Osteoblast (primary cell): ENCODE measurements around the gene CYP46A1. TPM values are rescaled to one million over a fixed set of nuclear protein-coding genes. Genes with fewer than 3 reads are reported as not detected.

Experiments used
- DNase-seq: peaks from one replicate; pipeline ENCODE4 v3.0.0; 2011; ENCODE audit warnings: low spot score, mixed read lengths; ENCODE audit not compliant: insufficient read length; ENCODE audit errors: missing footprints
- H2AFZ ChIP-seq: 2 replicates; pipeline ENCODE4 v1.6.0; 2011; ENCODE audit warnings: mild to moderate bottlenecking, low read length
- H3K27ac ChIP-seq: 2 replicates; pipeline ENCODE4 v1.5.1; 2011; ENCODE audit warnings: mild to moderate bottlenecking, low read depth, low read length, moderate library complexity
- H3K27me3 ChIP-seq: 2 replicates; pipeline ENCODE4 v1.6.0; 2012; ENCODE audit warnings: mild to moderate bottlenecking, control low read depth, inconsistent platforms, low read length, moderate library complexity; ENCODE audit not compliant: insufficient read depth
- H3K36me3 ChIP-seq: 2 replicates; pipeline ENCODE4 v1.5.1; 2011; ENCODE audit warnings: mild to moderate bottlenecking, low read length, control low read depth, moderate library complexity; ENCODE audit not compliant: insufficient read depth
- H3K4me1 ChIP-seq: 2 replicates; pipeline ENCODE4 v1.5.1; 2011; ENCODE audit warnings: mild to moderate bottlenecking, low read length, control low read depth, moderate library complexity; ENCODE audit not compliant: insufficient read depth
- H3K4me2 ChIP-seq: 2 replicates; pipeline ENCODE4 v1.6.0; 2011; ENCODE audit warnings: mild to moderate bottlenecking, low read length; ENCODE audit not compliant: insufficient read depth
- H3K4me3 ChIP-seq: fragments of 200-600 bp; sonication (generic); 3 replicates; pipeline ENCODE4 v1.5.1; 2012; ENCODE audit warnings: mild to moderate bottlenecking, low read length, inconsistent platforms; ENCODE audit not compliant: insufficient read depth
- H3K79me2 ChIP-seq: 2 replicates; pipeline ENCODE4 v1.6.0; 2012; ENCODE audit warnings: mild to moderate bottlenecking, low read length, control low read depth, inconsistent platforms; ENCODE audit not compliant: insufficient read depth
- H3K9me3 ChIP-seq: 2 replicates; pipeline ENCODE4 v1.5.1; 2011; ENCODE audit warnings: low read depth, low read length, control low read depth
- H4K20me1 ChIP-seq: 2 replicates; pipeline ENCODE4 v1.6.0; 2012; ENCODE audit warnings: mild to moderate bottlenecking, low read length, control low read depth; ENCODE audit not compliant: insufficient read depth
- total RNA-seq: library from RNA; depleted of rRNA; stranded (reverse); fragments of >200 nt; gene quantifications from 2 replicates; pipeline ENCODE4 v1.2.3, GENCODE V29; 2012
- TF ChIP-seq, protein P1 (sequence below): IDR thresholded peaks from 2 replicates; pipeline ENCODE4 v1.5.1; 2011; ENCODE audit warnings: mild to moderate bottlenecking, low read depth, low read length, moderate library complexity; ENCODE audit errors: extremely low read depth

The CYP46A1 gene
- total RNA-seq, 1 donor, result 0.36 TPM

- Histone ChIP-seq H3K4me3 (no peak overlapping the region), H3K36me3 (no peaks in the 10 kb centered on the region), H3K79me2 (no peaks in the 10 kb centered on the region), H3K4me2 (no peak overlapping the region), H2AFZ (no peak overlapping the region), H3K4me1 (no peaks in the 10 kb centered on the region), H4K20me1 (no peaks in the 10 kb centered on the region), H3K27ac (no peak overlapping the region), H3K9me3 (peaks cover 8% of the 10 kb centered on the region), H3K27me3 (peaks cover 7% of the 10 kb centered on the region)
- TF ChIP-seq, protein P1, sequence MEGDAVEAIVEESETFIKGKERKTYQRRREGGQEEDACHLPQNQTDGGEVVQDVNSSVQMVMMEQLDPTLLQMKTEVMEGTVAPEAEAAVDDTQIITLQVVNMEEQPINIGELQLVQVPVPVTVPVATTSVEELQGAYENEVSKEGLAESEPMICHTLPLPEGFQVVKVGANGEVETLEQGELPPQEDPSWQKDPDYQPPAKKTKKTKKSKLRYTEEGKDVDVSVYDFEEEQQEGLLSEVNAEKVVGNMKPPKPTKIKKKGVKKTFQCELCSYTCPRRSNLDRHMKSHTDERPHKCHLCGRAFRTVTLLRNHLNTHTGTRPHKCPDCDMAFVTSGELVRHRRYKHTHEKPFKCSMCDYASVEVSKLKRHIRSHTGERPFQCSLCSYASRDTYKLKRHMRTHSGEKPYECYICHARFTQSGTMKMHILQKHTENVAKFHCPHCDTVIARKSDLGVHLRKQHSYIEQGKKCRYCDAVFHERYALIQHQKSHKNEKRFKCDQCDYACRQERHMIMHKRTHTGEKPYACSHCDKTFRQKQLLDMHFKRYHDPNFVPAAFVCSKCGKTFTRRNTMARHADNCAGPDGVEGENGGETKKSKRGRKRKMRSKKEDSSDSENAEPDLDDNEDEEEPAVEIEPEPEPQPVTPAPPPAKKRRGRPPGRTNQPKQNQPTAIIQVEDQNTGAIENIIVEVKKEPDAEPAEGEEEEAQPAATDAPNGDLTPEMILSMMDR, result no peak
- DNase-seq, result no peak
These were observed 23.3 kb downstream of the CYP46A1 start for GRCh38 chr14:99707420-99707819.

DNA sequence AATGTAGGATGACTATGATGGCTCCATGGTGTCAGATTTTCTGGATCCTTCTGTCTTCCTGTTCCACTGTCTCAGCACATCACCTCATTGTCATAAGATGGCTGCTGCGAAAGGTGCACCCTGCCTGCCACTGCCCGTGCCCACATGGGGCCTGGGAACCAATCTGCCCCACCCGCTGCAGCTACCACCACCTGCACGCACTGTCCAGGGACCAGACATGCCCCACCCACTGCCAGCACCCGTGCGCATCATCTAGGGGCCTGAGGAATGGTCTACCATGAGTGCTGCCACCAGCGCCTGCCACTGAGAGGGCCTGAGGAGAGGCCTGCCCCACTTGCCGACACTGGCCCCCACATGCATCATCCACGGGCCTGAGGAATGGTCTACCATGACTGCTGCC lies 23.8 kb downstream of the CYP46A1 start:
- Histone ChIP-seq H3K4me1 (no peaks in the 10 kb centered on the region), H3K27me3 (peaks cover 7% of the 10 kb centered on the region), H2AFZ (no peak overlapping the region), H3K79me2 (no peaks in the 10 kb centered on the region), H3K4me2 (no peak overlapping the region), H4K20me1 (no peaks in the 10 kb centered on the region), H3K9me3 (peaks cover 8% of the 10 kb centered on the region), H3K36me3 (no peaks in the 10 kb centered on the region), H3K4me3 (no peak overlapping the region), H3K27ac (no peak overlapping the region)
- no peak for DNase-seq
- TF ChIP-seq, protein P1, result no peak

DNA sequence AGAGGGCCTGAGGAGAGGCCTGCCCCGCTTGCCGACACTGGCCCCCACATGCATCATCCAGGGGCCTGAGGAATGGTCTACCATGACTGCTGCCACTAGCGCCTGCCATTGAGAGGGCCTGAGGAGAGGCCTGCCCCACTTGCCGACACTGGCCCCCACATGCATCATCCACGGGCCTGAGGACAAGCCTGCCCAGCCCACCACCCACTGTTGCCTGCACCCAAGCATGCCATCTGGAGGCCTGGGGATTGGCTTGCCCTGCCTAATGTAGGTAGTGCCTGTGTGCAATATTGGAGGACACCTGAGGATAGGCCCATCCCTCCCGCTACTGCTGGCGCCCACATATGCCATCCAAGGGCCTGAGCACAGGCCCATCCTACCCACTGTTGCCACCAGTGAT lies 24.4 kb downstream of the CYP46A1 start:
- Histone ChIP-seq H3K79me2 (no peaks in the 10 kb centered on the region), H3K4me2 (no peak overlapping the region), H3K4me3 (no peak overlapping the region), H3K9me3 (peaks cover 4% of the 10 kb centered on the region), H3K4me1 (no peaks in the 10 kb centered on the region), H3K36me3 (no peaks in the 10 kb centered on the region), H3K27ac (no peak overlapping the region), H3K27me3 (peaks cover 7% of the 10 kb centered on the region), H2AFZ (no peak overlapping the region), H4K20me1 (no peaks in the 10 kb centered on the region)
- DNase-seq, result no peak
- TF ChIP-seq, protein P1, result no peak

DNA sequence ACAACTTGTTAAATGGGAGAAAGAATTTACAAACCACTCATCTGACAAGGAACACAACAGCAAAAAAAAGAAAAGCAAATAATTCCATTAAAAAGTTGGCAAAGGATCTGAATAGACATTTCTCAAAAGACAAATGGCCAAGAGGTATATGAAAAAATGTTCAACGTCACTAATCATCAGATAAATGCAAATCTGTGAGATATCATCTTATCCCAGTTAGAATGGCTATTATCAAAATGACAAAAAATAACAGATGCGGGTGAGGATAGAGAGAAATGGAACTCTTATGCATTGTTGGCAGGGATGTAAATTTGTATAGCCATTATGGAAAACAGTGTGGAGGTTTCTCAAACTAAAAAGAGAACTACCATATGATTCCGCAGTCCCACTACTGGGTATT lies 29.9 kb downstream of the CYP46A1 start:
- H3K27ac ChIP-seq, result no peak overlapping the region
- no peaks in the 10 kb centered on the region for H3K4me1 ChIP-seq
- TF ChIP-seq, protein P1, result no peak
- no peak overlapping the region for H3K4me3 ChIP-seq
- H3K36me3 ChIP-seq, result no peaks in the 10 kb centered on the region
- H4K20me1 ChIP-seq, result no peaks in the 10 kb centered on the region
- no peaks in the 10 kb centered on the region for H3K9me3 ChIP-seq
- peaks cover 9% of the 10 kb centered on the region for H3K27me3 ChIP-seq
- no peak overlapping the region for H2AFZ ChIP-seq
- no peak for DNase-seq
- no peak overlapping the region for H3K4me2 ChIP-seq
- no peaks in the 10 kb centered on the region for H3K79me2 ChIP-seq
